GM18909 (cell line): Measurements from ENCODE around the gene SENP3.

Experiments
- ATAC-seq: cut with Tn5 transposase; IDR thresholded peaks from one replicate; pipeline ENCODE4 v1.9.1; 2021; ENCODE audit warnings: mild to moderate bottlenecking; ENCODE audit not compliant: unreplicated experiment, poor library complexity

SENP3 gene

DNA sequence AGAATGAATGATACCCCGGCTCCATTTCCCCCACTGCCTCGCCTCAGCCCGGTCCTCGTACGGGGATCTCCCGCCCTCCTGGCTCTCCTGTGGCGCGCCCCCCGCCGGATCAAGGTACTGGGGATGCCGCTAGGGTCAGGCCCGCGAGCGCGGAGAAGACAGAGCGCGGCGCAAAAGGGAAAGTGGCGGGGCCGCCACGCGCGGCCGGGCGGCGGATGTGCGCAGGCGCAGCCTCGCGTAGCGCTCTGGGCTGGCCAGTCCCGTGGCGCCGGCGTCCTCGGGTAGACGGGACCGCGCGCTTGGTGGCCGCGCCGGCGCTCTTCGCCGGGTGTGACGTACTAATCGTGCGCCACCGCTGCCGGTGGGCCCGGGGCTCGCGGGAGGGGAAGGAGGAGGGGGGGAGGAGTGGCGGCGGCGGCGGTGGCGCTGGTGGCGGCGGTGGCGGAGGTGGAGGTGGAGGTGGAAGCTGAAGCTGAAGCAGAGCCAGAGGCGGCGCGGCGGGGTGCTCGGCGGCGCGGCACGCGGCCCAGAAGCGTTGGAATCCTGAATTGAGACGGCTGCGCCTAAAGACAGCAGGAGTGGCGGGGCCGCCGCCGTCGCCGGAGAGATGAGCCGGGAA lies at the start of gene SENP3:
Gene SENP3, plus strand, starts transcription at position 331 of the 619 bp plus-strand sequence. CDS start 1,158 bp downstream, outside the sequence.
- ATAC-seq = peak; percentile 66

GRCh38 chr17:7512105-7512504 lies 49.6 kb upstream of the SENP3 start:
- ATAC-seq = no peak

GRCh38 chr17:7512824-7513540 lies 48.7 kb upstream of the SENP3 start:
- ATAC-seq = no peak

DNA sequence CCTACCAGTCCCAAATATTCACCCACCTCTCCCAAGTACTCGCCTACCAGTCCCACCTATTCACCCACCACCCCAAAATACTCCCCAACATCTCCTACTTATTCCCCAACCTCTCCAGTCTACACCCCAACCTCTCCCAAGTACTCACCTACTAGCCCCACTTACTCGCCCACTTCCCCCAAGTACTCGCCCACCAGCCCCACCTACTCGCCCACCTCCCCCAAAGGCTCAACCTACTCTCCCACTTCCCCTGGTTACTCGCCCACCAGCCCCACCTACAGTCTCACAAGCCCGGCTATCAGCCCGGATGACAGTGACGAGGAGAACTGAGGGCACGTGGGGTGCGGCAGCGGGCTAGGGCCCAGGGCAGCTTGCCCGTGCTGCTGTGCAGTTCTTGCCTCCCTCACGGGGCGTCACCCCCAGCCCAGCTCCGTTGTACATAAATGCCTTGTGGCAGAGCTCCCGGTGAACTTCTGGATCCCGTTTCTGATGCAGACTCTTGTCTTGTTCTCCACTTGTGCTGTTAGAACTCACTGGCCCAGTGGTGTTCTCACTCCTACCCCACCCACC lies 47.8 kb upstream of the SENP3 start:
- no peak for ATAC-seq

DNA sequence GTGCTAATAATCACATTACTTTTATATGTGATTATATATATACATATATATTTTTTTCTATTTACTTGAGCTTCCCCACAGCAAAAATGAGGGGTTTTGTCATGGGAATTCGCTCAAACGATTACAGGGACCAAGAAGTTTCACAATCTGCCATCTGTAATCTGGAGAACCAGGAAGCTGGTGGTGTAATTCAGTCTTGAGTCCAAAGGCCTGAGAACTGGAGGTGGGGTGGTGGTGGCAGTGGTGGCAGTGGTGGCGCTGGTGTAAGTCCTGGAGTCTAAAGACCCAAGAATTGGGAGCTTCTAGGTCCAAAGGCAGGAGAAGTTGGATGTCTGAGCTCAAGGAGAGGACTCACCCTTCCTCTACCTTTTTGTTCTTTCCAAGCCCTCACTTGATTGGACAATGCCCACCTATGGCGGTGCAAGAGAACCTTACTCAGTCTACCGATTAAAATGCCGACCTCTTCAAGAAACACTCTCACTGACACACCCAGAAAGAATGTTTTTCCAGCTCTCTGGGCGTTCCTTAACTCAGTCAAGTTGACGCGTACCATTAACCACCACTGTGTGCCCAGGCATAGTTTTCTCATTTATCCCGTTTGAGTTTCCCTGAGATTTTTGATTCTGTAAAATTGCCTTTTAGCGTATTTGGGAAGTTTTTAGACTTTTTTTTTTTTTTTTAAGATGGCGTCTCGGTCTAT lies 45.7 kb upstream of the SENP3 start:
- ATAC-seq = no peak

GRCh38 chr17:7523033-7523432 lies 38.7 kb upstream of the SENP3 start:
- ATAC-seq = no peak

DNA sequence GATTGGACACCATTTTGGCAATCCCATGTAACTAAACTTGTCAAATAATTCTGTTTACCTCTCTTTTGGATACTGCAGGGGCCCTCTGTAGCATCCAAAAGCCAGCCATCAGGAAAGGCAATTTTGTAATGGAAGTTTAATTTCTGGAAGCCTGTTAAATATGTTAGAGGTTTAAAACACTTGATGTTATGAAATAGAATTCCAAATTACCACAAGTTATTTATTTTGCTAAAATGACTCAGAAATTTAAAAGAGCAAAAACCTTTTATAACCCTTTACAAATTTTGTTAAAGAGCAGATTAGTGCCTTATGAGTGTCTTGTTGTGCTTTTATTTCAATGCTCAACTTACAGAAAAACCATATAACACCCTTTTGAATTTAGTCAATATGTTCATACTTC lies 32.9 kb upstream of the SENP3 start:
- ATAC-seq = no peak

- no peak for ATAC-seq
Measured at GRCh38 chr17:7530023-7530900, 31.5 kb upstream of the SENP3 start.

DNA sequence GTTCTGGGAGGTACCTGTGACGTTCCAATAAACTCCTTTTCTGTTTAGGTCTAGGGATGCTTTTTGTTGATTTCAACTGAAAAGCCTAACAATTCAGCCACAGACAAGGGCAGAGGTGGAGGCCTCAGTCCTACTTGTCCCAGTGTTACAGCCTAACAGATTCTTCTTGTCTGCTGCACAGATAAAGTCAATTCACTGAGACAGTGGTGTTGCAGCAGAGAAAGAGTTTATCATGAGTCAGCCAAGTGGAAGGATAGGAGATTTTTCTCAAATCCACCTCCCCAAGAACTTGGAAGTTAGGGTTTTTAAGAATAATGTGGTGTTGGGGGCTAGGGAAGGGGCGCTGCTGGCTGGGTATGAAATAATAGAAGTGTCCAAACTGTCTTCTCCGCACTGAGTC lies 23.7 kb upstream of the SENP3 start:
- ATAC-seq = no peak

- no peak for ATAC-seq
Measured at GRCh38 chr17:7538891-7539545, 22.7 kb upstream of the SENP3 start.

GRCh38 chr17:7541074-7541621 lies 20.6 kb upstream of the SENP3 start:
- no peak for ATAC-seq

GRCh38 chr17:7544911-7545310 lies 16.8 kb upstream of the SENP3 start:
- ATAC-seq = no peak

DNA sequence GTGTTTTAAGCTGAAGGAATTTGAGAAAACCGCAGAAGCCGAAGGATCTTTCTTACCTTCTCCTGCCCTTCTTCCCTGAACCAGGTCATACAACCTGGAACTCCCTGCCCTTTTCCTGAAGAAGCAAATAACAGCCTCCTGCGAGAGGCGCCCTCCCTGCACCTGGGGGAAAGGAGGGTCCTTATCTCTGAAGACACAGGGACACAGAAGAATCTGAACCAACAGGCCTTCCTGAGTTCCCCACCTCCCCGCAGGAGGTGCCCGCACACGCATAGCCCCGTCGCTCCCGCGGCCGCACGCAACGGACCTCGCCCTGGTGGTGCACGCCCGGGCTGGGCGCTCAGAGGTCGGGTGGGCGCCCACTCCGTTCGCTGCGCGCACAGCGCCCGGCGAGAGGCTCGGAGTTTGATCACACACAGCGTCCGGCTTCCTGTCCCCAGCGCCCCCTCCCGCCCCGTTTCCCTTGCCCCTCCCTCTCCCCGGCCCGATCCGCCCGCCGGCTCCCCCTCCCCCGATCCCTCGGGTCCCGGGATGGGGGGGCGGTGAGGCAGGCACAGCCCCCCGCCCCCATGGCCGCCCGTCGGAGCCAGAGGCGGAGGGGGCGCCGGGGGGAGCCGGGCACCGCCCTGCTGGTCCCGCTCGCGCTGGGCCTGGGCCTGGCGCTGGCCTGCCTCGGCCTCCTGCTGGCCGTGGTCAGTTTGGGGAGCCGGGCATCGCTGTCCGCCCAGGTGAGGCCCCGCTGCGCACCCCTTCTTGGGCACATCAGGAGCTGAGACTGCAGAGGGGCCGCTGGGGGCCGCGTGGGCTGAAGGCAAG lies 12.9 kb upstream of the SENP3 start, which contains the start of gene TNFSF12:
Gene TNFSF12, plus strand, starts transcription at position 474 of the 816 bp plus-strand sequence. Its CDS starts 96 bp downstream, at position 570.
- ATAC-seq = no peak

- ATAC-seq = no peak
Measured at GRCh38 chr17:7549401-7550055, 12.2 kb upstream of the SENP3 start.

DNA sequence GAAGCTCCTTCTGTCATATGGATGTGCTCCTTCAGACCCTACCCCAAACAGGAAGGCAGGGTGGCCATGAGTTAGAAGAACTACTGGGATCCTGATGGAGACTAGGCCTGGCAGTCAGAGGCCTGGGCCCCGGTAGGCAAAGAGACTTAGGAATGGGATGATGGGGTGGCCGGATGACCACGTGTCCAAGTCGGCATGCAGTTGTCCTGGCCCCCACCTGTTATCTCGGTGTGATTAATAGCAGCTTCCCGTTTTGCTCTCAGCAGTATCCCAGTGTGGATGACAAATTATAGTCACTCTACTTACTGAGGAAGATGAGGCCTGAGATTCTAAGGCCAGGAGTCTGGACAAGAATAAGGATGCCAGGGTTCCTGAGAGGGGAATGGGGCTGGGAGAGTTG lies 11.4 kb upstream of the SENP3 start:
- no peak for ATAC-seq

DNA sequence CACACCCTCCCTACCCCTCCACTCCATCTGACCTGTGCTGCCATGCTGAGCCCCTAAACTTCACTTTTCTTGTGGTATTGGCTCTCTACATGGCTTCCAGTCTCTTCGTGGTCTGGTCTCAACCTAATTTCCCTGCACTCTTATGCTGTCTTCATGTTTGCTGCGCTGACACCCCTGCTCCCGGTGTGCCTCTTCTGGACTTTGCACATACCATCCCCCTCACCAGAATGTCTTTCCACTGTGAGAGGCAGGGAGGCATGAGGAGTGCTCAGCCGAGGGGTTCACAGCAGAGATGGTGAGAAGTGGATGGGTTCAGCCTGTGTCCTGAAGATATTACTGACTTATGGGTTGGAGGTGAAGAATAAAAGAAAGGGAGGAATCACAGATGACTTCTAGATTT lies 10.3 kb upstream of the SENP3 start:
- no peak for ATAC-seq

- peak; percentile 59 for ATAC-seq
Measured at GRCh38 chr17:7552621-7553051, 9.1 kb upstream of the SENP3 start.

GRCh38 chr17:7553356-7553755 lies 8.4 kb upstream of the SENP3 start:
- no peak for ATAC-seq
